ENCODE results near the gene PRR5L.

Gene PRR5L, protein sequence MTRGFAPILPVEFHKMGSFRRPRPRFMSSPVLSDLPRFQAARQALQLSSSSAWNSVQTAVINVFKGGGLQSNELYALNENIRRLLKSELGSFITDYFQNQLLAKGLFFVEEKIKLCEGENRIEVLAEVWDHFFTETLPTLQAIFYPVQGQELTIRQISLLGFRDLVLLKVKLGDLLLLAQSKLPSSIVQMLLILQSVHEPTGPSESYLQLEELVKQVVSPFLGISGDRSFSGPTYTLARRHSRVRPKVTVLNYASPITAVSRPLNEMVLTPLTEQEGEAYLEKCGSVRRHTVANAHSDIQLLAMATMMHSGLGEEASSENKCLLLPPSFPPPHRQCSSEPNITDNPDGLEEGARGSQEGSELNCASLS
- 19.1 to 58.4 (median 32.2) reads per million in 4 donors for total RNA-seq

- DNase-seq: no peak
Observed at GRCh38 chr11:36295926-36296325, at the start of gene PRR5L. TSS of gene PRR5L (plus strand) at chr11:36296288. CDS start at chr11:36401122, 104,834 bp downstream.

- DNase-seq: no peak
Observed at GRCh38 chr11:36247493-36247892, 48.6 kb upstream of the PRR5L start.

GRCh38 chr11:36248436-36248835 is 47.7 kb upstream of the PRR5L start:
- no peak for DNase-seq

DNA sequence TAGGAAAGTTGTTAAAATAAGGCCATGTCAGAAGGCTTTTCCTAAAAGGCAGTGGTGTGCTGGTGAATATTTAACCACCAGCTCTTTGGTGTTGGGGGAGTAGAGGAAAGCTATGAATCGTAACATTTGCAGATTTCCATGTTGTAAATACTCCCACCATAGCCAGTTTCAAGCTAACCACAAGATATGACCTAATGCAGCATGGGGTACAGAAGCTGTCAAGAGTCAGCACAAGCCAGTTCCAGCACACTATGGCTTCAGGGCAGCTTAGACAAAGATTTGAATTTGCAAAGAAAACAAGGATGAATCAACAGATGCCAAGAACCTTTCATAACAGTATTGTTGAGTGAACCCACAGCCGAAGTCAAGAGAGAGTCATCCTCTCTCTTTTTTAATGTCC is 46.8 kb upstream of the PRR5L start:
- DNase-seq: no peak

DNA sequence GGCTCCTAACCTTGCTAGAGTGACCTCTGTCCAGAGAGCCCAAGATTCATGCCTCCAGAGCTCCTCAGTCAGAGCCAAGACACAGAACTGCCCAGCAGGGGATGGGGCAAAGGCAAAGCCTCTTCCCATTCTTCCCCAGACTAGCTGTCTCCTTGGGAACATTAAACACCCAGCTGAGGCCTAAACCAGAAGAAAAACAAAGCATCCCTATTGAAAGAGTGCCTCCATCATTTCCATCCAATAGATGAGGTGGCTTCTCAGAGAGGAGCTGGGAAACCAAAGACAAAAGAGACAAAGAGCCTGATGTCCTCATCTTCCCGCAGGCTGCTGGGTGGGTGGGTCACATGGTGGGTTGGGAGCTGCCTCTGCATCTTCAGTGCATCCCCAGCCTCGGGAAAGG is 44.3 kb upstream of the PRR5L start:
- DNase-seq: no peak

DNA sequence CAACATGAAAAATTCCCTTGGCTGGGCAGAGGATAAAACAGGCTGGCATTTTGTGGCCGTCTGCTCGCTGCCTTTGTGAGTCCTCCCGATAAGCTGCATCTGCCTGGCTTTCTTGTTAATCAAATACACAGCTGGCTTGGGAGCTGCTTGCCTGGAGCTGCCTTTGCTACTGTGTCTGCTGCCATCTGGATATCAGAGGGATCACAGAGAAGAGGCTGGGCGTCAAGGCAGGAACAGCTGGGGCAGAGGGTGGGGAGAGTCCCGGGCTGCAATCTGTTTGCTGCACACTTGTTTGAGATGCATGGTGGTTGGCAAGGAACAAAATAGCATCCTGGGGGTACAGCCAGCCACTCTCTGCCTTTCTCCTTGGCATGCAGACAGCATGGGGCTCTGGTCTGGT is 42.9 kb upstream of the PRR5L start:
- no peak for DNase-seq

GRCh38 chr11:36254713-36255112 is 41.4 kb upstream of the PRR5L start:
- no peak for DNase-seq

DNA sequence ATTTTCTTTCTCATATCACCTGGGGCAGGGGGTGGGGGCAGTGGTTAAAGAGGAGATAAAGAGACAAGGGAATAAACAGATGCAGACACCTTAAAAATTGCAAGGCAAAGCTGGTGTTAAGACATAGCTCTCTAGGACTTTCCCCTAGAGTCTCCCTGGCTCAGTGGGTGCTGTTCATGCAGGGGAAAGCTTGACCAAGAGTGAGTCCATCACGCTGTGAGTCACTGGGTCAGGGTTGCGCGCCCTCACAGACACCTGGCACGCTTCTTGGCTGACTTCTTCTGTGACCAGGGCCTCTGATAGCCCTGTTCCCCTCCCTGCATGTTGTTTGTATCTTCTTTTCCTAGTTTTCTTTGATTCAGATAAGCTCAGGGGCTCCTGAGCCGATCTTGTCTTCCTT is 38.7 kb upstream of the PRR5L start:
- no peak for DNase-seq

- peak in 1 of 5 donors; percentile 9 for DNase-seq
Observed at GRCh38 chr11:36258730-36259360, 37.2 kb upstream of the PRR5L start.

DNA sequence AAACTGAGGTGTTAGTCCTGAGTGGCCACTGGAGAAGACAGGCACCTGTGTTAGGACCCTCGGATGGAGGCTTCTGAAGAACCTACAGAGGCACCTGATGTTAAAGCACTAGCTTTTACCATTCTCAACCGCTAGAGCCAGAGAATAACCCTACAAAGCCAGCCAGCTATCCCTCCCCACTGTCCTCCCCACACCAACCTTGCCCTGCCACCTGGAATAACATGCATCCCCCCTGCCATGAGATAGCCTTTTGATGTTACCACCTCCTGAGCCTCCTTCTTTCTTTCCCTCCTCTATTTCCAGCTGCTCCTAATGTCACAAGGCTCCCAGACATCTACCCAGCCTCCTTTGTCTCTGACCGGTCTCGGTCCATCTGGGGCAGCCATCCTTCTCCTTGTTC is 35.0 kb upstream of the PRR5L start:
- DNase-seq: no peak

- no peak for DNase-seq
Observed at GRCh38 chr11:36264011-36264972, 31.8 kb upstream of the PRR5L start.

GRCh38 chr11:36264973-36265344 is 31.1 kb upstream of the PRR5L start:
- DNase-seq: no peak

DNA sequence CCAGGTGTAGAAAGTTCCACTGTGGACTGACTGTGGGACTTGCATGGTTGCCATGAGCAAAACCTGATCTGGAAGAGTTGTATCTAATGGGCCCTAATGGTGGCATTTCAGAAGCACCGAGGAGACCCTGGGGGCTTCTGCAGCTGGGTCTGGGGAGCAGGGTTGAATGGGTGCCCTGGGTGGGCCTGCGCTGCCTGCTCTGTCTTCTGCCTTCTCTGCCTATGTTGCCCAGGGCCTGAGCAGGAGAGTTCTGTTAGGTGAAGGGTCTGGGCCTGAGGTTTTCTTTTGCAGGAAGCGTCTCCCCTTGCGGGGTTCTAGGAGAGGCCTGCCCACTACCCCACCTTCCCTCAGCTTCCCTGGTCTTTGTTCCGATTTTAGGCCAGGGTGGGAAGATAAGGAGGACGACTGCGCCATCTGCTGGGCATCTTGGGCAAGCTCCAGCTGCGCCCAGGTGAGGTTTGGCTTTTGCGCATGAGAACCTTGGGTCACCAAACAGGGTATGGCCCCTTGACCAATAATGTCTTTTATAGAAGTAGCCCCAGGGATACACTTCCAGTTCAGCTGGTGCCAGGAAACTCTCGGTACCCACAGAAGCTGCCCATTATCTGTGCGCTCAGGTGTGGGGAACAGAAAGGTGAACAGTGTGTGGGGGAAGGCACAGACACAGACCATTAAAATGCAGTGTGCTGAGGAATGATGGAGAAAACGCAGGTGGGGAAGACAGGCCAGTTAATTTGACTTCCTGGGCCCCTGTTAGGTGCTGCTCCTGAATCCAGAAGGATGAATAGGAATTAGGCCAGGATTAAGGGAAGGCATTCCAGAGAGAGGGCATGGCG is 30.1 kb upstream of the PRR5L start:
- DNase-seq: peak in 4 of 5 donors; percentile 19 to 44 (median 28)

GRCh38 chr11:36266767-36267166 is 29.3 kb upstream of the PRR5L start:
- DNase-seq: no peak

DNA sequence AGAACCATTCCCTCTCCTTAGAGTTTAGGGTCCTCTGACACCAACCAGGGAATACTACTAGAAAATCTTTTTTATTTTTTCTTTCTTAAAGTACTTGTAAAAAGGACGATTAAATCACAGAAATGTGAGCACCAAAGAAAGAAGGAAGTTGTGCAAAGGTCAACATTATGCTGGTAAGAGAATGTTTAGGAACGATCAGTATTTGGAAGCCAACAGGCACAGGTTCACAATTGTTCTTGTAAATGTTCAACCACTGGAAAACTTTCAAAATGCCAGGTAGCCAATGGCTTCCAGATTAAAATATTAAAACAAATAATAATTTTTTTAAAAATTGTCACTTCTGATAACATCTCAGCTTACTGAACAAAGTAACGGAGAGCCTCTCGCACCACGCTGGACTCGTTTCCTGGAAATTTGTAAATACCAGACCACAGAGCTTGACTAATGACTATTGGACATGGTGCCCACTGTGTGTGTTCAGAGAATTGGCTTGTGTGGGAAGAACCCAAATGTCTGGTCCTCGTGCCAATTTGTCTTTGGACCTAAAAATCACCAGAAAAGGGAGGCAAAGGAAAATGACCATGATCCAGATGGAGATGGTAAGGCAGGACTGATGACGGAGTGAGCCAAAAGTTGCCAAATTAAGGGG is 27.6 kb upstream of the PRR5L start:
- no peak for DNase-seq

DNA sequence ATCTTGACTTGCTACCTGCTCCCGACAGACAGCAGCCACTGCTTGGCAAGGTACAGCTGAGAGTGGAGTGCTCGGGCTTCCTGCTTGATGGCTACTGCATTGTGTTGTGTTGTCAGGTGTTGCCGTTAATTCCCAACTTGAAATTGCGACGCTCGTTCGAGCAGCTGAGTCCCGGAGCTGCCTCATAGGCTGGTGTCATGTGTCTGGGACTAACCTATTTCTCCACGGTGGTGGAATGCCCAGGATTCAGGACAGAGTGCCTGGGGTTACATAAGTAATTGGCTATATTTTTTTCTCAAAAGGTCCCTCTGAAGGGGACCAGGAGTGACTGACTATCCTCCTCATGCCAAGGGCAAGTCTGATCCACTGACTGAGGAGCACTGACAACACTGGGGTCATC is 25.4 kb upstream of the PRR5L start:
- DNase-seq: no peak

DNA sequence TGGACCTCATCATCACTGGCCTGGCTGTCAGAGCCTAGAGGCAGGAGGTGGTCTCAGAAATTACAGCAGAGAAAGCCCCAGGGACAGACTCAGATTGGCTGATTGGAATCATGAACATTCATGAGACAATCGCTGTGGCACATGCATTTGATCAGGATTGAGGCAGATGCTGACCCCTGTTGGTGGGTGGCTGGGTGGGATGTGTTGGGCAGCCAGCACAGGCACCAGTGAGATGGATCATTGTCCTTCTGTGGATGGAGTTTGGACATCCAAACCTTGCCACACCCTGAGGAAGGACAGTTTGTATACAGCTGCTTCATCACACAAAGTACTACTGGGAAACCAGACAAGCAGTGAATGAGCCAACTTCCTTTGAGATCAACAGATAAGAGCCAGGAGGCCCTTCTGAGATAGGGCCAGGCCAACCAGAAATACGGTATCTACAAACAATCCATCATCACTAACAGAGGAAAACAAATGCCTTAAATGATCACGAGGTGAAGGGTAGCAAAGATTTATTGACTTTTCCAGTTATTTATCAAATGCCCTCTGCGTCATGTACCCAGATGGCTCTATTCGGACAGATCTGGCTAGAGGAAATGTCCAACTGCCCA is 24.2 kb upstream of the PRR5L start:
- no peak for DNase-seq

DNA sequence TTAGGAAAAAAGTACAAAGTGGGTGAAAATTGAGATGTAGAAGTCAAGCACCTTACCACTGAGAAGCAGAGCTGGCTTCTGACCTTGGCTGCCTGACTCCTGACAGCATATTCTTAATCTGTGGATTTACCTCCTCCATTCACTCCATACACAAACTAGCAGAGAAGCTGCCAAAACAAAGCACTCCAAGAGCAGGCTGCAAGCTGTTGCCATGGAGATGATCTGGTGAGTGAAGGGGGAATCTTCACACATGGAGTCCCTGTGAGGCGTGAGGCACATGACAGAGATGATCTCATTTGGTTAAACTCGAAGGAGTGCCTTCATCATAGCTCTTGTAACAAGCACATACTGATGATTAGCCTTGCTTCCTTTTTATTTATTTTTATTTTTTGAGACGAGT is 23.0 kb upstream of the PRR5L start:
- DNase-seq: no peak

DNA sequence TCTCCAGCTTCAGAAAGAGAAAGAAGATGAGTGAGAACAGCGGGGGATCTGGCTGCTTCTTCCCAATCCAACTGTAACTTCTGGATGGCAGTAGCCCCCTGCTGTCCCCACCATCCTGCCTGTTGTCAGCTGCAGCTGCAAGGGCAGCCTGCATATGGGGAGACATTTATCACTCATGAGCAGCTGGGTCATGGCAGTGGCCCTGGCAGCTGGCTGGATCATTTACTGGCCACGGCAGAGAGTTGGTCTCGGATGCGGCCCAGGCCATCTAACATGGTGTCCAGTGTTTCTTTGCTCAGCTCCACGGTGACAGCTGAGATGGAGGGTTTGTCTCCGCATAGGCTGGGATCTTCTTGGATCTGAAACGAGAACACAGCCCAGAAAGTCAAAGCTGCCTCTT is 21.7 kb upstream of the PRR5L start:
- no peak for DNase-seq

DNA sequence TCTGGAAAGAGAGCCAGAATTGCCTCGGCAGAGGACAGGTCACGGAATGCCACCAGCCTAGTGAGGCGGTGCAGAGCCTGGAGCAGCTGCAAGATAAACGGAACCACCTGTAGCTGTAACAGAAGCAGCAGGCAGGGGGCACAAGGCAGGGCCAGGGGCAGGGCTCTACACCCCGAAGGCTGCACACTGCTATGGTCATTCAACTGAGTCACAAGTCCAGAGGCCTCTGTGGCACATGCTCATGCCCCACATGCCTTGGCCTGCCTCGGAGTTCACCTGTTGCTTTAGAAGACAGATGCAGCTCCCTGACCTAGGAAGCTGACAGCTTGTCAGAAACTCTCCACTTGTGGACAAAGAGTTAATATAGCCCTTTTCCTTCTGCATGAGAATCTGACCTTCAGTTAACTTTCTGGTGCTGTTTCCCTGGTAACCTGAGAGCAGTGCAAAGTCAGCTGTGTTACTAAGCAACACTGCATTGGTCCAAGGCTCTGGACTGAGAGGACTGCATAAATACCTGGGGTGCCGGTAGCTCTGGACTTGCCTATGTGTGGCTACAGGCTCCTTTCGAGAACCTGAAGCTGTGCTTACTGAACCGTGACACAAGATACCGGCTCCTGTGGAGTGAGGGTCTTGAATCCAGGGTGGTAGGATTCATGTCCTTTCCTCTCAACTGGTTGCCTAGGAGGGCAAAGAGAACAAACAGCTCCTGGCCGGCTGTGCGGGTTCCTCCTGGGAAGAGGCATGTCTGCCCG is 17.4 kb upstream of the PRR5L start:
- no peak for DNase-seq

- DNase-seq: no peak
Observed at GRCh38 chr11:36280531-36280930, 15.6 kb upstream of the PRR5L start.

Data from T-helper 1 cell (primary cell).